Esophagus muscularis mucosa (tissue), 4 donors: ENCODE measurements around the gene MSN.

ENCODE experiments used
- EP300 ChIP-seq: sonication (generic); formaldehyde crosslinking; IDR thresholded peaks from one replicate; pipeline ENCODE4 v1.6.1; 2017; ENCODE audit warnings: antibody characterized with exemption
- POLR2A ChIP-seq: fragments of 450-650 bp; IDR thresholded peaks from one replicate; pipeline ENCODE4 v1.6.1; 2017; ENCODE audit warnings: antibody characterized with exemption, moderate library complexity, mild to moderate bottlenecking, low read depth
- POLR2AphosphoS5 ChIP-seq, 2 donors: sonication (generic); formaldehyde crosslinking; IDR thresholded peaks; one replicate each; pipeline ENCODE4 v1.6.1; 2017; ENCODE audit warnings: antibody characterized with exemption in 2 of 2
- TF ChIP-seq, protein P1 (sequence below), 3 experiments: fragments of 200-600 bp in 2 of 3; fragments of 450-650 bp in 1 of 3; sonication (generic) in 2 of 3; IDR thresholded peaks; one replicate each; pipeline ENCODE4 v1.5.1; 2017 to 2019; ENCODE audit warnings: antibody characterized with exemption in 3 of 3, mild to moderate bottlenecking in 2 of 3, moderate library complexity in 1 of 3

DNA sequence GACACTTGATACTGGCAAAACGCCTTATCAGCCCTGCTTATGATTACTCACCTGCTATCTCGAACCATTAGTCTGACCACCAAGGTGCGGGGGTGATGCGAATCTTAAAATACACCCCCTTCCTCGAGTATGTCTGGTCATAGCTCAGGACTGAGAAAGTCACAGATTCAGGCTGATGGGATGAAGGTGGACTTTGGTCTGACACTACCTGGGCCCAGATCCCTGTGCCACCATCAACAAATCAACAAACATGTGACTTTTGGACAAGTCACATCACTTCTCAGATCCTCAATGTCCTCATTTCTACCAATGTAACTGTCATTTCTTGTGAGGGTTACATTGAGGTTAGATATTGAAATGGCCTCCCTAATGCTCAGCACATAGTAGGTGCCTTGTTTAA lies 9.8 kb upstream of the MSN start:
- TF ChIP-seq POLR2AphosphoS5 (IDR thresholded peaks at IDR 0.05): no peak
- no peak for TF ChIP-seq POLR2A
- TF ChIP-seq, protein P1, sequence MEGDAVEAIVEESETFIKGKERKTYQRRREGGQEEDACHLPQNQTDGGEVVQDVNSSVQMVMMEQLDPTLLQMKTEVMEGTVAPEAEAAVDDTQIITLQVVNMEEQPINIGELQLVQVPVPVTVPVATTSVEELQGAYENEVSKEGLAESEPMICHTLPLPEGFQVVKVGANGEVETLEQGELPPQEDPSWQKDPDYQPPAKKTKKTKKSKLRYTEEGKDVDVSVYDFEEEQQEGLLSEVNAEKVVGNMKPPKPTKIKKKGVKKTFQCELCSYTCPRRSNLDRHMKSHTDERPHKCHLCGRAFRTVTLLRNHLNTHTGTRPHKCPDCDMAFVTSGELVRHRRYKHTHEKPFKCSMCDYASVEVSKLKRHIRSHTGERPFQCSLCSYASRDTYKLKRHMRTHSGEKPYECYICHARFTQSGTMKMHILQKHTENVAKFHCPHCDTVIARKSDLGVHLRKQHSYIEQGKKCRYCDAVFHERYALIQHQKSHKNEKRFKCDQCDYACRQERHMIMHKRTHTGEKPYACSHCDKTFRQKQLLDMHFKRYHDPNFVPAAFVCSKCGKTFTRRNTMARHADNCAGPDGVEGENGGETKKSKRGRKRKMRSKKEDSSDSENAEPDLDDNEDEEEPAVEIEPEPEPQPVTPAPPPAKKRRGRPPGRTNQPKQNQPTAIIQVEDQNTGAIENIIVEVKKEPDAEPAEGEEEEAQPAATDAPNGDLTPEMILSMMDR (IDR thresholded peaks at IDR 0.05): no peak
- TF ChIP-seq EP300: no peak
